T-helper 2 cell treated with Interferon-gamma antibody and Interleukin-4, amounts not matched to agents 100 ng/mL and 5 ng/mL, for 36 hours (primary cell): Measurements from ENCODE around the gene INIP. TPM values are rescaled to one million over a fixed set of nuclear protein-coding genes. Genes with fewer than 3 reads are reported as not detected.

Source experiments
- intact Hi-C: fragments of 100-400 bp; cut with micrococcal nuclease; formaldehyde crosslinking; loops from one replicate; pipeline ENCODE4 v1.15.1; 2023
- total RNA-seq: library from RNA; stranded (reverse); gene quantifications from 2 replicates; pipeline ENCODE4 v1.2.3, GENCODE V29; 2022

Gene INIP, protein sequence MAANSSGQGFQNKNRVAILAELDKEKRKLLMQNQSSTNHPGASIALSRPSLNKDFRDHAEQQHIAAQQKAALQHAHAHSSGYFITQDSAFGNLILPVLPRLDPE
- 36.1 and 36.3 TPM in 2 replicates for total RNA-seq

DNA sequence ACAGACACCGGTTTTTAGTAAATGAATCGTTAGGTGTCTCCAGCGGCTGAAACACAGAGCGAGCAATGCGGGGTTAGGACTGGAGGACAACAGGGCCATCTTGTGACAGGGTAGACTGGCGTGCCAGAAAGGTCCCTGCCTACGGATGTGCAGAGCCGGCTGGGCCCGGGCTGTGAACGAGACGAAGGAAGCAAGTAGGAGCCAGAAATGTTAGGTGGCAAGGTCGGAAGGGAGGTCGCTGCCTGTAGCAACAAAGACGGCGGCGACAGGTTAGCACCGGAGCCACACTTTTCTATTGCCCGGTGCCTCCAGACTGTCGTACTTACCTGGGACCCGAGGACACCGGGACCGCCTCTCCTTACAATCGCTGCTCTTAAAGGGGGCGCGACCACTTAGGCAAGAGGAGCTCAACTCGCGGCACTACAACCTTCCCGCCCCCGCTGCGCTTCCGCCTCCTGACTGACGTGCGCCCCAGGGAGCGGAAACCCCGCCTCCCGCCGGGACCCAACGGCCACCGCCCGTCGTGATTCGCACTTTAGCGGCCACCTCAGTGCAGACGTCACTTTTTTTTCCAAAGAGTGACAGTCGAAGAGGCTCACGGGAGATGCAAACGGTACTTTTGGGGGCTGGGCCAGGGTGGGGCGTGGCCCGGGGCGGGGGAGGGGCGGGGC, at the start of gene INIP:
Gene INIP, minus strand, starts transcription at position 457 of the 671 bp plus-strand sequence. CDS start 1,632 bp downstream, outside the sequence.
- intact Hi-C loops, result loop anchor here (1.0 to 10.0 kb wide), 12 partner anchors 33 to 1235 kb away; partner anchors contain the start of genes ALAD, ECPAS, FKBP15 and GNG10

DNA sequence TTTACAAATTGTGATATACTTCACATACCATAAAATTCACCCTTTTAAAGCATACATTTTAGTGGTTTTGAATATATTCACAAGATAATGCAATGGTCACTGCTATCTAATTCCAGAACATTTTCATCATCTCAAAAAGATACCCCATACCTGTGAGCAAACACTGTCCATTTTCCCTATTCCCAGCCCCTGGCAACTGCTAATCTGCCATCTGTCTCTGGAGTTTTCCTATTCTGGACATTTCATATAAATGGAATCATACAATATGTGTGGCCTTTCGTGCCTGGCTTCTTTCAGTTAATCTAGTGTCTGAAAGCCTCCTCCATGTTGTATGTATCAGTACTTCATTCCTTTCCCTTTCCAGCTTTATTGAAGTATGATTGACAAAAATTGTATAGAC, 47.4 kb upstream of the INIP start:
- intact Hi-C loops, result no loop called here

DNA sequence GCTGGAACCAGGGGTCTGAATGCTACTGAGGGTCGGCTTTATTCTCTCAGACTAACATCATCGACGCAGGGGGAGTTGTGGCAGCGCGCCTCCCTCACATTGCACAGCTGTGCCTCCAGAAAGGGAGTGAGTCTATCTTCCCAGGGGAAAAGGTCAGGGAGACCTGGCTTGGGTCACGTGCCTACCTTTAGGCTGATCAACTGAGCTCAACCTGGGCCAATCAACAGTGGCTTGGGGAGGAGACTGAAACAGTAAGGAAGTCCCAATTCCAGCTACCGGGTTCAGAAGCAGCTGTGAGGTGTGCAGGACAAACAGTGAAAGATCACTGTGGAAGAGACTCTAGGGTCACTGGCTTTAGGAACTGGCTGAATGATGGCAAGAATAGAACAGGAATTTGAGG, 46.9 kb upstream of the INIP start:
- intact Hi-C loops, result no loop called here

DNA sequence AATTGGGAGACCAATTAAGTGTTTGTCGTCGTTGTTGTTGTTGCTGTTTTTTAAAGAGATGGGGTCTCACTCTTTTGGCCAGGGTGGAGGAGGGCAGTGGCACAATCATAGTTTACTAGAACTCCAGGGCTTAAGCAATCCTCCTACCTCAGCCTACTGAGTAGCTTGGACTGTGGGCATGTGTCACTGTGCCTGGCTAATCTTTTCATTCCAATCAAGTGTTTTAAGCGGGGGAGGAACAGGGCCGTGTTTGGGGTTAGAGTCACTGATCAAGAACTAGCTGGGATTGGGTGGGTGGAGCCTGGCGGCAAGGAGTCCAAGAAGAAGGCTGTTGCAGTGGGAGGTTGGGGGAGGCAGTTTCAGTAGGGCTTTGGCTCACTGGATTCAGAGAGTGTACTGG, 46.4 kb upstream of the INIP start:
- intact Hi-C loops, result no loop called here

DNA sequence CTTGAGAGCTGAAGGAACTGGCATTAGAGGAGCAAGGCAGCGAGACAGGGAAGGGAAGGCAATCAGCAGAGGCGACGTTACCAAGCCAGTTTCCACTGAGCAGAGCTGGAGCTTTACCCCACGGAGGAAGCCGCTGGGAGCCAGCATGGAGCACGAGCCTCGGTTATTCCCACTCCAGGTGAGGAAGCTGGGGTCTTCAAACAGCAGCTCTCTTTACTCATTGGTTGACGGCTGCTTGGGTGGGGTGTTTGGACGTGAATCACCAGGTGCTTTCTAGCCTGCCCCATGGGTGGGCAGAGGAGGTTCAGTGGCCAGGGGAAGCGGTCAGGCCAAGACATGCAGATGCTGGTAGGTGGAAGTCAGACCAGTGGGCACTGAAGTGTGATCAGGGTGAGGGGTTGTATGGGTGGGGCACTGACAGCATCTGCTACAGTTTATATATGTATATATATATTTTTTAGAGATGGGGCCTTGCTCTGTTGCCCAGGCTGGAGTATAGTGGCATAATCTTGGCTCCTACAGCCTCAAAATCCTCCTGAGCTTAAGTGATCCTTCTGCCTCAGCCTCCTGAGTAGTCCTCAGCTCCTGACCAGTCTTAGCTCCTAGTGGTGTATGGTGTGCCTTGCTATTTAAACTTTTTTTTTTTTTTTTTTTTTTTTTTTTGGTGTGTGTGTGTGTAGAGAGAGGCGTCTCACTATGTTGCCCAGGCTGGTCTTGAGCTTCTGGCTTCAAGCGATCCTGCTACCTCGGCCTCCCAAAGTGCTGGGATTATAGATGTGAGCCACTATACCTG, 45.0 kb upstream of the INIP start:
- intact Hi-C loops, result no loop called here

DNA sequence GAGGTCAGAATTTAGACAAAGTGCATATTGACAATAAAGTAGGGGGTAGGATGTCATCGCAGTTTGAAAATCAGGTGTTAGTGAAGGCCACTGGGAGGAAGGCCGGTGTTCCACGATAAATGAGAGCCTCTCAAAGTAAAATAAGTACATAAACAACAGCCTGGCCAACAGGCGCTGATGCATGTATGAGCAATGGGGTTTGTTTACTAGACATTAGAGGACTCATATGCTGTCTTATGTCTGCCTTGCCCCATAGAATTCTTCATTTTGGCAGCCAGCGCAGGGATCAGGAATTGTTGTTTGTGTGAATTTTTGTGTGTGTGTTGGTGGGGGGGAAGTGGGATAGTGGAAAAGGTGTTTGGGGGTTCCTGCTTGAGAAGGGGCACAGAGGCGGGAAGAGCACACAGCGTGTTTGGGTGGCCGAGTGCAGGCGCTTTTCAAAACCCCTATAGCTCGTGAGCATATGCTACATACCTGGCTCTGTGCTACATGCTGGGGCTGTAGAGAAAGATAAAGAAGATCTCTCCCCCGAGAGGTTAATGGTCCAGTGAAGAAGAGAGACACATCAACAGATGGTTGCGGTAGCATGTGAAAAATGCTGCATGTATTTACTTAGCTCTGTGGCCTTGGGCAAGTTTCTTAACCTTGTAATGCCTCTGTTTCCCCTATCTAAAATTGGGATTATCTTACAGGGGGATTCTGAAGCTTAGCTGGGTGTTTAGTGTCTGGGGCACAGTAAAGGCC, 44.2 kb upstream of the INIP start:
- intact Hi-C loops, result no loop called here

DNA sequence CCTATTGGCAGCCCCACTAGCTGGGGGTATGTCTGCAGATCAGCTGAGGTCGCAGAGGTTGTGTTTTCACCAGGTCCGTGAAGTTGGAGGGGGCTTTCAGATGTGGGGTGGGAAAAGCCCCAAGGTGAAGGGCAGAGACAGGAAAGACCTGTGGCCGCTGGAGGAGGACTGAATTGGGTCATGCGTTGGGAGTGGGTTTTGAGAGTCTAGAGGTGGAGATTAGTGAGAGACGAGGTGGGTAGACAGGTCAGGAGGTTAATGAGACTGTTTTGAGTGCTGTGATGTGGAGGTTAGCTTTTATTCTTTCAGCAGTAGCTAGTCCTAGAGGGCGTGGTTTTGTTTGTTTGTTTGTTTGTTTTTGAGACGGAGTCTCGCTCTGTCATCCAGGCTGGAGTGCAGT, 42.9 kb upstream of the INIP start:
- intact Hi-C loops, result no loop called here

DNA sequence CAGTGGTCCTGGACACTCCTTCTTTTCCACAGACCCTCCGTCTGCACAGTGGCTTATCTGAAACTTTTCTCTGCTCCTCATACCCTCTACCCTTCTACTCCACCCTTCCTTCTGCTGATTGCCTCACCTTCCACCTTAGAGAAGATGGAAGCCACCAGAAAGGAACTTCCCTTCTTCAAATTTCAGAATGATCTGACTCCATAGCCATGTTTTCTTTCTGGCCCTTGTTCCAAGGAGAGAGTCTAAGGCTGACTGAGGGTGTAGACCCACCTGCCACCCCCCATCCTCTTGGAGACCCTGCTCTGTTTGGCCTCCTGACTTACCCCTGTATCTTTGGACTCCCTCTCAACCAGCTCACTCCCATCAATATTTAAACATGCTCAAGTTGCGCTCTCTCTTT, 40.0 kb upstream of the INIP start:
- intact Hi-C loops, result loop anchor here (10.0 kb wide), 2 partner anchors 583 to 863 kb away; partner anchors contain the start of genes SUSD1 and UGCG

DNA sequence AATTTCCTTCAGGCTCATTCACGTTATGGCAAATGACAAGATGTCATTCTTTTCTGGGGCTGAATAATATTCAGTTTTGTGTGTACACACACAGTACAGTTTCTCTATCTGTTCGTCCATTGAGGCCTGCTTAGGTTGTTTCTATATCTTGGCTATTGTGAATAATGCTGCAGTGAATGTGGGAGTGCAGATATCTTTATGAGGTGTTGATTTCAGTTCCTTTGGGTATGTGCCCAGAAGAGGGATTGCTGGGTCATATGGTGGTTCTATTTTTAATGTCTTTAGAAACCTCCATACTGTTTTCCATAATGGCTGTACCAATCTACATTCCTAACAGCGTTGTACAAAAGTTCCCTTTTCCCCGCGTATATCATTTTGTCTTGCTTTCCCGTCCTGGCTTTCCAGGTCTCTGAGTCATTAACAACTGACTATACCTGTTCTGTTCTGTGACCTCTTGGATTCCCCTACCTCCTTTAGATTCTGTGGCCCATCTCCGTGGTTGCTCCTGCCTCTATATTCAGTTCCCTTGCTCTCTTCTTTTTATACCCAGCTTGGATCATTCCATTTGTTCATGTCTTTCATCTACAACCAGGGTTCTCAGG, 39.5 kb upstream of the INIP start:
- intact Hi-C loops, result loop anchor here (10.0 kb wide), 2 partner anchors 583 to 863 kb away; partner anchors contain the start of genes SUSD1 and UGCG

DNA sequence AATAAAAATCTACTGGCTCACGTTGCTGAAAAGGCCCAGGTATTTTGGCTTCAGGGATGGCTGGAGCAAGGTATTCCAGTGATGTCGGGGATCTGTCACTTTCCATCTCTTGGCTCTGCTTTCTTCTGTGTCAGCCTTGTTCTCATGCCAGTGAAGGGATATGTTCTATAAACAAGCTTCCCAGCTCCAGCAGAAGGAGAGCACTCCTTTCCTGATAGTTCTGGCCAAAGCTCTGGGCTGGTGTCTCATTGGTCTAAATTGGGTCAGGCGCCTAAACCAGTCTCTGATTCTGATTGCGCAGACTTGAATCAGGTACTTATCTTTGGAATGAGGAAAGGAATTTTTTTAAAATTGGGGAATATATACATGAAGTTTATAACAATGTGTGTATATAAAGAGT, 37.8 kb upstream of the INIP start:
- intact Hi-C loops, result loop anchor here (10.0 kb wide), 2 partner anchors 581 to 861 kb away; partner anchors contain the start of genes SUSD1 and UGCG

DNA sequence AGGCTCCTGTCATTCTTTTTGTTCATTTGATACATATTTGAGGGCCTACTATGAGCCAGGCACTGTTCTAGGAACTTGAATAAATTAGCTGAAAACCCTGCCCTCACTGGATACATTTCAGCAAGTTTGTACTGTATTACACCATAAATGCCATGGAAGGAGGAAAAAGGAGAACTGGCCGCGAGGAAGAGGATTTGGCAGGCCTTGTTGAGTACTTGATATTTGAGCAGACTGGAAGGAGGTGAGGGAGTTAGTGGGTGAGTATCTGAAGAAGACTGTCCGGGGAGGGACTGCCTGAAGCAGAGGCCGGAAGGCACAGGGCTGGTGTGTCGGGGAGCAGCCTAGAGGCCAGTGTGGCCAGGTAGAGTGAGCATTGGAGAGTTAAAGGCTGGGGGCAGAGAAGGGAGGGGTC, 37.1 kb upstream of the INIP start:
- intact Hi-C loops, result loop anchor here (10.0 kb wide), 2 partner anchors 580 to 860 kb away; partner anchors contain the start of genes SUSD1 and UGCG

DNA sequence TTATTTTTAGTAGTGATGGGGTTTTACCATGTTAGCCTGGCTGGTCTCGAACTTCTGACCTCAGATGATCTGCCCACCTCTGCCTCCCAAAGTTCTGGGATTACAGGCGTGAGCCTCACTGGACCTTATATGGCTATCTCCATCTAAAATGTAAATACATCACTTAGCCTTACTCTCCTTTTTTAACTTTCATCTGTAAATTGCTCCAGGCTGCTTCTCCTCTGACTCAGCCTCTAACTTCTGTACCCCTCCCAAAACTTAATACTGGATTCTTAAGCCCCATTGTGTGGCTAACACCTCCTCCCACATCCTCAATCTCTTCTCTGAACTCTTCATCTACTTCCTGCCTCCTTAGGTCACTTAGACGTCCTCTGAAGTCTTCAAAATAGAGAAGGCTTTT, 36.7 kb upstream of the INIP start:
- intact Hi-C loops, result loop anchor here (1.0 to 10.0 kb wide), 4 partner anchors 36 to 860 kb away; partner anchors contain the start of genes INIP, SUSD1 and UGCG

DNA sequence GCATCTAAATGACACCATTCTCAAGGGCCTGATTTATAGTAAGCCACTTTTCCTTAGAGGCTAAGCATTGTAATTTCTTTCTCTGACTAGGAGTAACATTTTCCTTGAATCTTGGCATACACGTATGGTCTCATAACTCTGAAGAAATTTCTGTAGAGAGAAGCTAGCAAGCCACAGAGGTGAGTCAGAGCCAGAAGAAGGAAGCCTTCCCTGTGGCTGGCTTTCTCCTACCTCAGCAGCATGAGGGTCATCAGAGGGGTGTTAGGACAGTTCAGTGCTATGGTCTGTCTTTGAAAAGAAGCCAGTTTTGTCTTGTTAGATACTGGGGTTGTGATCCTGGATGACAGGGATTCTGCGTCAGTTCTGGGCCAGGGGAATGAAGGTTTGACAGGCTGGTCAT, 35.8 kb upstream of the INIP start:
- intact Hi-C loops, result loop anchor here (1.0 to 10.0 kb wide), 4 partner anchors 35 to 859 kb away; partner anchors contain the start of genes INIP, SUSD1 and UGCG

DNA sequence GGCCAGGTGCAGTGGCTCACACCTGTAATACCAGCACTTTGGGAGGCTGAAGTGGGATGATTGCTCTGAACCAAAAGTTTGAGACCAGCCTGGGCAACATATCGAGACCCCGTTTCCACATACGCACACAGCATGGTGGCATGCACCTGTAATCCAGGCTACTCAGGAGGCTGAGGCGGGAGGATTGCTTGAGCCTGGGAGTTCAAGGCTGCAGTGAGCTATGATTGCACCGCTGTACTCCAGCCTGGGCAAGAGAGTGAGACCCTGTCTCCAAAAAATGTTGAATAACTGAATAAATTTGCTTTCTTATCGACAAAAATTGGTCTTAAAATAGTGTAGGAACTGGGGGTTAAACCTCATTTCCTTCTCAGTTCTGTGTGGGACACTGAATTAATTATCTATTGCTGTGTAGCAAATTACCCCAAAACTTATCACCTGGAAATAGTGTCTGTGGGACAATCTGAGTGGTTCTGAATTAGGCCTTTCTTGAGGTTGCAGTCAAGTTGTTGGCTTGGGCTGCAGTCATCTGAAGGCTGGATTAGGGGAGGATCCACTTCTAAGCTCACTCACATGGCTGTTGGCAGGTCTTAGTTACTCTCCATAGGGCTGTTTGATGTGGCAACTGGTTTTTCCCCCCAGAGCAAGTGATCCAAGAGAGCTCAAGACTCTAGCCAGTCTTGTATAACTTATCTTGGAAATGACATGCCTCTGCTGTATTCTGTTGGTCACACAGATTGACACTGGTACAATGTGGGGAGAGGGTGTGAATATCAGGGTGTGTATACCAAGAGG, 34.6 kb upstream of the INIP start:
- intact Hi-C loops, result loop anchor here (5.0 to 10.0 kb wide), 3 partner anchors 40 to 858 kb away; partner anchors contain the start of genes SUSD1 and UGCG

DNA sequence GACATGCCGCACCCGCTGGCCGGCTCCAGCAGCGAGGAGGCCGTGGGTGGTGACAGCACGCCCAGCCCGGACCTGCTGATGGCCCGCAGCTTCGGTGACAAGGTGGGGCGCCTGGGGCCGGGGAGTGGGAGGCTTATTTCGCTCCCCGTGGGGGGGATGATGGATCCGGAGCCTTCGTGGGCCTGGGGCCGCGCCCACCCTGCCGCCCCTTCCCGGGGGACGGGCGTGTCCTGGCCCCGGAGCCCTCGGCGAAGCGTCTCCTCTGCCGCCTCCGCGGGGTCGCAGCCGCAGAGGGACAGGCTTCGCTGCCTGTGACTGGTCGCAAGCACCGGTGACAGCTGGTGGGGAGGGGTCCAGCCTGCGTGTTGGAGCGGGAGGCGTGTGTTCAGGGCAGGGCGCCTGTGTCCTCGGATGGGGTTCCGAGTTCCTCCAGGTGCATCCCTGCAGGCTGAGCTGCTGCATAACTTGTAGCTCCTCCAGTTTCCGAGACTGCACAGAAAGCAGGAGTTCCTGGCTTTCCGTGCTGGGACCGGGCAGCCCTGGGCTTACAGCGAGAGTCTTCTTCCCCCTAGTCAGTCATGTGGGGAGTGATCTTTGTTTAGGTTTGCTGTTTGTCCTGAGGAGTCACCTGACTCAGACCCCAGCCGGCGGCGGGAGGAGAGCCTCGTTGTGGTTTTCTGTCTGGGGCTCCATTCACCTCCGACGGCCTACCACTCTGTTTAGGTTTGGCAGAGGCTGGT, 33.3 kb upstream of the INIP start:
- intact Hi-C loops, result loop anchor here (2.0 to 10.0 kb wide), 4 partner anchors 41 to 856 kb away; partner anchors contain the start of genes PTBP3, SUSD1 and UGCG

DNA sequence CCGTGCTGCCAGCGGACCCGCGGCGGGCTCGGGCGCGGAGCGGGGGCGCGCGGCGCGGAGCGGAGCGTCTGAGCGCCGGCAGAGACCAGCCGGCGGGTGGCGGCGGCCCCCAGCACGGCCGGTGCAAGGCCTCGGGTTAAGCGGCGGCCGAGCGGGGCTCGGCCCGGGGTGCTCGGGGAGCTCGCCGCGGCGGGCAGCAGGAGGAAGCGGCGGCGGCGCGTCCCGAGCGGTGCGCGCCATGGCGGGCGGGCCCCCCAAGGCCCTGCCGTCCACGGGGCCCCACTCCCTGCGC, 32.8 kb upstream of the INIP start:
- intact Hi-C loops, result loop anchor here (1.0 to 10.0 kb wide), 7 partner anchors 32 to 856 kb away; partner anchors contain the start of genes HSDL2, INIP, PTBP3 and SUSD1

DNA sequence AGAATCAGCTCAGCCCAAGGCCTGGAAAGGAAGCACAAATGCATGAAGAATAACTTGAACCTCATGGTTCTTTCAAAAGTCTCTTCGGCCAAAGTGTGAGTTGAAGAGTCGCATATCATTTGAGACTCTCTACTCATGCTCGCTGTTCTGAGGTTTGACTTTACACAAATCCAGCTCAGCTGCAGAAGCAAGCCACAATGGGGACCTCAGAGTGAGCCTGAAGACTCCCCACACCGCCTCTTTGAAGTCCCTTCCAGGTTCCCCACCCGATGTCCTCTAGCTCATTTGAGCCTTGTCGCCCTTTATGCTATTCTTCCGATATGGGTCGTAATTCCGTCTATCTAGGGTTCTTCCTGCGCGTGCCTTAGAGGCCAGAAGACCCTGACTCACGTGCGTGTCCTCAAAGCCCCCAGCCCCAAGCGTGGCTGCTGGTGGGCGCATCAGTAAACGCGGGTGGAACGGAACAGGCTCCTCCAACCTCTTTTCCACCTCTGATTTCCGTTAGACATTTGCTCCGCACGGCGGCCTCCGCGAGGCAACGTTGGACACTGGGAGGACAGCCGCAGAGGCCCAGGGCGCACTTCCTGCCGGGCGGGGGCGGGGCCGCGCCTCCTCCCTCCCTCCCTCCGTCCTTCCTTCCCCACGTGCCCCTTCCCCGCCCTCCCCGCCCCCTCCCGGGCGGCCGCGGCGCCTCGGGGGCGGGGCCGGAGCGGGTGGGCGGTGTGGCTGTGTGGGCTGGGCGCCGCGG, 32.3 kb upstream of the INIP start, which contains the start of gene SNX30:
Gene SNX30, plus strand, starts transcription at position 745 of the 748 bp plus-strand sequence. CDS start 242 bp downstream, outside the sequence.
- intact Hi-C loops, result loop anchor here (1.0 to 10.0 kb wide), 7 partner anchors 32 to 855 kb away; partner anchors contain the start of genes HSDL2, INIP, PTBP3 and SUSD1

DNA sequence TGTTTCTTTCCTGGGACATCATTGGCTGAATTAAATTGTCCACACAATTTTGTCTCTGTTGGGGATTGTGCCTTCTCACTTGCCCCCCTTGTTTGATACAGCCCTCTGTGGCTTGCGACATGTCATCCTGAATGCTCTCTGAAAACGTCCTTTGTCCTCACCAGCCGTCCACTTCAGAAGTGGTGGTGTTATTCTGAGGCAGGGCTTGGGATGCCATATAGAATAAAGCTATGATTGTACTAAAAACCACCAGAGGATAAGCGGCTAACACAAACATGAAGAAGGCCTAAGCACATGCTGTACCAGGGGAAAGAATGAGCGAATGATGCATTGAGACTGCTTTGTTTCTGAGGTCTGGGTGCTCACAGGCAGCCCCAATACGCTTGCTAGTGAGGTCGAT, 29.2 kb upstream of the INIP start:
- intact Hi-C loops, result no loop called here
